ENCODE data around the gene SCN1A.
"Not testable (repeated sequence)": the region's sequence is repeated elsewhere in the genome, so short reads cannot be mapped to it uniquely, and the experiment has no call there.

The SCN1A gene

GRCh38 chr2:166135152-166135848, 7.5 kb upstream of the SCN1A start:
- DNase-seq, result no peak

GRCh38 chr2:166134252-166135151, 6.7 kb upstream of the SCN1A start:
- DNase-seq, result no peak

GRCh38 chr2:166133653-166134052, 5.8 kb upstream of the SCN1A start:
- DNase-seq, result no peak

- DNase-seq, result no peak
Measured at GRCh38 chr2:166128156-166128505, 311 bp upstream of the SCN1A start.

GRCh38 chr2:166126007-166126639, 1.7 kb downstream of the SCN1A start:
- DNase-seq, result no peak

GRCh38 chr2:166125557-166125956, 2.3 kb downstream of the SCN1A start:
- DNase-seq, result no peak

- DNase-seq, result no peak
Measured at GRCh38 chr2:166118180-166118579, 9.6 kb downstream of the SCN1A start.

- DNase-seq, result no peak
Measured at GRCh38 chr2:166117491-166117890, 10.3 kb downstream of the SCN1A start.

- DNase-seq, result no peak
Measured at GRCh38 chr2:166115589-166115988, 12.2 kb downstream of the SCN1A start.

- no peak for DNase-seq
Measured at GRCh38 chr2:166112193-166112605, 15.6 kb downstream of the SCN1A start.

- no peak for DNase-seq
Measured at GRCh38 chr2:166106431-166107015, 21.3 kb downstream of the SCN1A start.

GRCh38 chr2:166104773-166105172, 23.0 kb downstream of the SCN1A start:
- no peak for DNase-seq

GRCh38 chr2:166104084-166104483, 23.7 kb downstream of the SCN1A start:
- no peak for DNase-seq

- DNase-seq, result not testable (repeated sequence)
Measured at GRCh38 chr2:166103277-166103676, 24.5 kb downstream of the SCN1A start.

GRCh38 chr2:166094325-166094724, 33.5 kb downstream of the SCN1A start:
- no peak for DNase-seq

- no peak for DNase-seq
Measured at GRCh38 chr2:166092889-166093288, 34.9 kb downstream of the SCN1A start.

GRCh38 chr2:166091439-166091838, 36.4 kb downstream of the SCN1A start:
- no peak for DNase-seq

GRCh38 chr2:166090908-166091307, 36.9 kb downstream of the SCN1A start:
- no peak for DNase-seq

- DNase-seq, result no peak
Measured at GRCh38 chr2:166090346-166090745, 37.5 kb downstream of the SCN1A start.

GRCh38 chr2:166088634-166089033, 39.2 kb downstream of the SCN1A start:
- no peak for DNase-seq

GRCh38 chr2:166084301-166084700, 43.5 kb downstream of the SCN1A start:
- DNase-seq, result no peak

- DNase-seq, result no peak
Measured at GRCh38 chr2:166082736-166083135, 45.1 kb downstream of the SCN1A start.

GRCh38 chr2:166081852-166082251, 46.0 kb downstream of the SCN1A start:
- no peak for DNase-seq

All from NCI-H1436 treated with DMSO at 0.1 percent for 48 hours (cell line).